SK-N-SH (cell line): Measurements from ENCODE around the gene GNAI1. TPM values are rescaled to one million over a fixed set of nuclear protein-coding genes. Genes with fewer than 3 reads are reported as not detected.

ENCODE experiments used
- CTCF ChIA-PET: fragments of 300-600, 350-600 bp; formaldehyde crosslinking; extraction: SDS; loops from one replicate; lab custom pipeline; 2021; lab: Yijun Ruan, JAX
- POLR2A ChIA-PET: fragments of 350-600 bp; sonication (Branson Sonifier 250); formaldehyde crosslinking; extraction: SDS; loops from one replicate; lab custom pipeline; 2020; ENCODE audit warnings: antibody characterized with exemption, inconsistent platforms; lab: Yijun Ruan, JAX
- DNase-seq: peaks from one replicate; pipeline ENCODE4 v3.0.0; 2012
- H2AFZ ChIP-seq: fragments of 200-600 bp; sonication (generic); 2 replicates; pipeline ENCODE4 v1.8.1; 2016; ENCODE audit warnings: antibody characterized with exemption, mild to moderate bottlenecking, low read depth
- H3F3A ChIP-seq: fragments of 200-600 bp; sonication (generic); replicated peaks from 2 replicates; pipeline ENCODE3; 2016; ENCODE audit warnings: antibody characterized with exemption, mild to moderate bottlenecking; ENCODE audit not compliant: insufficient read depth
- H3K27ac ChIP-seq, 2 experiments: fragments of 200-500 bp in 1 of 2; fragments of 200-600 bp in 1 of 2; sonication (Bioruptor generic) in 1 of 2; sonication (generic), shearing (Covaris generic) in 1 of 2; 2 replicates each; pipeline versions ENCODE4 v1.5.1 to v1.6.1; 2014 to 2016; ENCODE audit warnings: low read depth in 2 of 2, inconsistent platforms in 1 of 2, low read length in 1 of 2, mild to moderate bottlenecking in 1 of 2, mixed read lengths in 1 of 2
- H3K27me3 ChIP-seq: fragments of 200-600 bp; sonication (generic), shearing (Covaris generic); 2 replicates; pipeline ENCODE4 v1.6.1; 2016; ENCODE audit warnings: mixed run types; ENCODE audit not compliant: insufficient read depth
- H3K36me3 ChIP-seq, 2 experiments: fragments of 200-500 bp in 1 of 2; fragments of 200-600 bp in 1 of 2; sonication (Bioruptor generic) in 1 of 2; sonication (generic) in 1 of 2; replicated peaks in 1 of 2; 2 replicates each; pipeline versions ENCODE3 to v1.5.1; 2014 to 2016; ENCODE audit warnings: low read length in 1 of 2, mild to moderate bottlenecking in 1 of 2; ENCODE audit not compliant: insufficient read depth in 2 of 2, control insufficient read depth in 1 of 2
- H3K4me1 ChIP-seq, 2 experiments: fragments of 200-500 bp in 1 of 2; fragments of 200-600 bp in 1 of 2; sonication (Bioruptor generic) in 1 of 2; sonication (generic), shearing (Covaris generic) in 1 of 2; 2 replicates each; pipeline versions ENCODE4 v1.5.1 to v1.6.1; 2014 to 2016; ENCODE audit warnings: low read depth in 1 of 2, low read length in 1 of 2, mixed run types in 1 of 2; ENCODE audit not compliant: insufficient read depth in 2 of 2, control insufficient read depth in 1 of 2
- H3K4me2 ChIP-seq: fragments of 200-600 bp; sonication (generic), shearing (Covaris generic); 2 replicates; pipeline ENCODE4 v1.6.1; 2017; ENCODE audit warnings: mixed run types
- H3K4me3 ChIP-seq, 2 experiments: fragments of 200-500 bp in 1 of 2; fragments of 200-600 bp in 1 of 2; sonication (Bioruptor generic) in 1 of 2; sonication (generic), shearing (Covaris generic) in 1 of 2; 2 replicates each; pipeline versions ENCODE4 v1.5.1 to v1.8.1; 2014 to 2016; ENCODE audit warnings: low read depth in 2 of 2, inconsistent platforms in 1 of 2, low read length in 1 of 2, mild to moderate bottlenecking in 1 of 2, mixed read lengths in 1 of 2, moderate library complexity in 1 of 2
- H3K79me2 ChIP-seq: fragments of 200-600 bp; sonication (generic); 2 replicates; pipeline ENCODE4 v1.8.1; 2017; ENCODE audit warnings: mild to moderate bottlenecking; ENCODE audit not compliant: insufficient read depth
- H3K9ac ChIP-seq: fragments of 200-600 bp; sonication (generic); 2 replicates; pipeline ENCODE4 v1.6.1; 2017; ENCODE audit warnings: mixed run types
- H3K9me2 ChIP-seq: fragments of 200-600 bp; sonication (generic); 2 replicates; pipeline ENCODE4 v1.6.1; 2017; ENCODE audit warnings: mixed run types
- H3K9me3 ChIP-seq: fragments of 200-600 bp; sonication (generic); 2 replicates; pipeline ENCODE4 v1.6.1; 2017; ENCODE audit warnings: mixed run types, mild to moderate bottlenecking, moderate library complexity
- H4K20me1 ChIP-seq: fragments of 200-600 bp; sonication (generic); 2 replicates; pipeline ENCODE4 v1.6.1; 2017; ENCODE audit warnings: mild to moderate bottlenecking, mixed run types; ENCODE audit not compliant: insufficient read depth
- CHD2 ChIP-seq: fragments of 150-350 bp; IDR thresholded peaks from 2 replicates; pipeline ENCODE4 v1.6.1; 2018; ENCODE audit warnings: low read length; ENCODE audit not compliant: partially characterized antibody
- ELF1 ChIP-seq: IDR thresholded peaks from 2 replicates; pipeline ENCODE4 v1.4.0; 2012
- EP300 ChIP-seq, 2 experiments: IDR thresholded peaks; 2 replicates each; pipeline versions ENCODE4 v1.4.0 to v1.6.1; 2012; ENCODE audit warnings: borderline replicate concordance in 1 of 2, low read depth in 1 of 2, low read length in 1 of 2
- GABPA ChIP-seq: IDR thresholded peaks from 2 replicates; pipeline ENCODE4 v1.4.0; 2012; ENCODE audit warnings: low read depth, mild to moderate bottlenecking
- GATA2 ChIP-seq: sonication (generic); formaldehyde crosslinking; IDR thresholded peaks from 2 replicates; pipeline ENCODE4 v1.5.0; 2020; ENCODE audit warnings: mild to moderate bottlenecking, missing genetic modification reagents
- MXI1 ChIP-seq: IDR thresholded peaks from 2 replicates; pipeline ENCODE4 v1.6.1; 2012; ENCODE audit warnings: mild to moderate bottlenecking, low read depth, low read length, improper control_type of control experiment
- NRF1 ChIP-seq: IDR thresholded peaks from 2 replicates; pipeline ENCODE4 v1.6.1; 2012; ENCODE audit warnings: low read depth, mild to moderate bottlenecking, low read length
- REST ChIP-seq: IDR thresholded peaks from 2 replicates; pipeline ENCODE4 v1.6.1; 2012; ENCODE audit warnings: mild to moderate bottlenecking, low read depth, low read length, moderate library complexity
- RXRA ChIP-seq: IDR thresholded peaks from 2 replicates; pipeline ENCODE4 v1.4.0; 2012; ENCODE audit warnings: low read depth, mild to moderate bottlenecking, borderline replicate concordance
- TEAD4 ChIP-seq: IDR thresholded peaks from 2 replicates; pipeline ENCODE4 v1.4.0; 2012; ENCODE audit warnings: mild to moderate bottlenecking, borderline replicate concordance; ENCODE audit not compliant: insufficient read depth
- WGBS: methylation state at CpG from one replicate; pipeline ENCODE4 v1.1.6; 2017; ENCODE audit warnings: low lambda C conversion rate; 5-methylcytosine and 5-hydroxymethylcytosine counted together
- polyA plus RNA-seq, 3 experiments: library from polyadenylated mRNA; depleted of rRNA; stranded (reverse); fragments of >200 nt; gene quantifications; 2 replicates each; pipeline ENCODE4 v1.2.3, GENCODE V29; 2012

The GNAI1 gene
- polyA plus RNA-seq, 1 of the 3 experiments (the other 2 are of a cell fraction) = 69.1 TPM

DNA sequence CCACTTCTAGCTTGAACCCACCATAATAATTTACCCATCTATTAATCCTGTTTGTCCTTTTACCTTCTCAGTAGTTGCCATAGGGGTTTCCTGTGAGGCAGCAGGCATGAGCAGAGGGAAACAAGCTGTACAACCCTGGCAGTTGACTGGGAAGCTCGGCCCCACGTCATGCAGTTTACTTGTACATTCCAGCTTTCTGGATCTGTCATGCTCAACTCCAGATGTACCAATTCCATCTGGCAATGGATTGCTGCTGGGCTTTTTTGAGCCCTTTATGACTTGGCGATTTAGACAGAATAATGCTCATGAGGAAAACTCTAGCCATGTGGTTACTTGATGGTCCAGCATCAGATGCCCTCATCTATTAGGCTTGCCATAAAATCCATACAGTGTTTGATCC lies 112.5 kb downstream of the GNAI1 start:
- WGBS = 96% methylated on average over 3 of the region's 3 CpGs
- Histone ChIP-seq H3K9me2 (no peaks in the 10 kb centered on the region), H3K36me3 (no peaks in the 10 kb centered on the region), H3K79me2 (no peaks in the 10 kb centered on the region), H3K4me1 (peaks cover 0 to 3% of the 10 kb centered on the region in 2 experiments; a peak in 1 of 4 replicates), H3K9me3 (no peaks in the 10 kb centered on the region), H3K4me2 (no peak overlapping the region), H3K9ac (no peak overlapping the region), H3K27ac (no peak overlapping the region), H2AFZ (no peak overlapping the region), H3F3A (no peaks in the 10 kb centered on the region), H3K27me3 (no peaks in the 10 kb centered on the region), H4K20me1 (no peaks in the 10 kb centered on the region), H3K4me3 (no peak overlapping the region)
- CTCF ChIA-PET = no interaction called here
- no peak for TF ChIP-seq NRF1
- POLR2A ChIA-PET = no interaction called here
- DNase-seq = no peak

DNA sequence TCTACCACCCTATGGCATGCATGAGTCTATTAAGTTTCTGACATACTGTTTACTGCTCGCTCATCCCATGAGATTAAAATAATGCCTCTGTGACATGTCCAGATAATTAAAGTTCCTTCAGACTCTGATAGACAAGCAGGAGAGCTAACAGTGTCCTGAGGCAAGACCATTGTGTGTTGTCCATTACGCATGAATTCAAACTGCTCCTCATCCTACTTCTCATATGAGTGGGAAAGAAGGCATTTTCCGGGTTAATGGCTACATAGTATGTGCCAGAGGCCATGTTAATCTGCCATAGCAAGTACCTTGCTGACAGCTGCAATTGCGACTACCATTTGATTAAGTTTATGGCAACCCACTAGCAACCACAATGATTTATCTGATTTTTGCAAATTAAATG lies 113.3 kb downstream of the GNAI1 start:
- TF ChIP-seq TEAD4 (no peak), GATA2 (CRISPR knock-in tag) (no peak), ELF1 (no peak), EP300 (IDR thresholded peaks at IDR 0.05; ENCODE audit: borderline replicate concordance in 1 of 2, low read depth in 1 of 2, low read length in 1 of 2) (no peak)
- no peak overlapping the region for H3K9ac ChIP-seq
- no peaks in the 10 kb centered on the region for H3K9me2 ChIP-seq
- H3K79me2 ChIP-seq = no peaks in the 10 kb centered on the region
- CTCF ChIA-PET = no interaction called here
- H3K9me3 ChIP-seq = no peaks in the 10 kb centered on the region
- no peak for DNase-seq
- no peaks in the 10 kb centered on the region for H3K27me3 ChIP-seq
- H3K27ac ChIP-seq = no peak overlapping the region
- POLR2A ChIA-PET = no interaction called here
- no peaks in the 10 kb centered on the region for H3F3A ChIP-seq
- no peak overlapping the region for H3K4me2 ChIP-seq
- no peak overlapping the region for H3K4me3 ChIP-seq
- no peak overlapping the region for H2AFZ ChIP-seq
- no peaks in the 10 kb centered on the region for H3K36me3 ChIP-seq
- H3K4me1 ChIP-seq = no peaks in the 10 kb centered on the region
- WGBS = 76% methylated on average over 4 of the region's 4 CpGs
- H4K20me1 ChIP-seq = no peaks in the 10 kb centered on the region

DNA sequence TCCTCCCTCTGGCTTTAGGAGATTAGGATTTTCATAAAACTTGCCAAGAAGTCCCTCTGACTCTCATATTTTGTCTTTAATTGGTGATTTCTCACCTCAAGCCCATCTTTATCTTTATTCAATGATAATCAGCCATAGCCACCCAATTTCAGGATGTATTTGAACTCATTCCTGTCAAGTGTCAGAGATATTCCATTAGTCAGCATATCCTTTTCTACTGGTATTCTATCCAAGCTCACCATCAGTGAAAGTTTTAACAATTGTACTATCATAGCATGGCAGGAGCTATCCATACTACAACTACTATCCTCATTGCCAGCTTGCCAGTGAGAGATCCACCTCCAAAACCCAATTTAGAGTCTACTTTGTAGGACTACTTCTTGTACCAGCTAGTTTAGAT lies 114.6 kb downstream of the GNAI1 start:
- Histone ChIP-seq H3K4me1 (no peaks in the 10 kb centered on the region), H3K9me2 (no peaks in the 10 kb centered on the region), H3K27ac (no peak overlapping the region), H2AFZ (no peak overlapping the region)
- CTCF ChIA-PET = no interaction called here
- no peak for TF ChIP-seq GABPA
- TF ChIP-seq CHD2 = no peak
- no peak for TF ChIP-seq MXI1
- no peak for TF ChIP-seq RXRA
- no peak for TF ChIP-seq REST
- TF ChIP-seq, all 33 proteins: peak for 0
- H3K4me3 ChIP-seq = no peak overlapping the region
- no peaks in the 10 kb centered on the region for H4K20me1 ChIP-seq
- no peaks in the 10 kb centered on the region for H3K27me3 ChIP-seq
- H3K36me3 ChIP-seq = no peaks in the 10 kb centered on the region
- H3K9ac ChIP-seq = no peak overlapping the region
- no peaks in the 10 kb centered on the region for H3K79me2 ChIP-seq
- POLR2A ChIA-PET = no interaction called here
- H3K9me3 ChIP-seq = no peaks in the 10 kb centered on the region
- H3F3A ChIP-seq = no peaks in the 10 kb centered on the region
- DNase-seq = no peak
- no peak overlapping the region for H3K4me2 ChIP-seq
